ENCODE measurements around the gene DNPEP. TPM values are rescaled to one million over a fixed set of nuclear protein-coding genes. Genes with fewer than 3 reads are reported as not detected.
A peak's percentile ranks its signal among the peaks of the same experiment; 100 is the strongest.

Gene DNPEP
- total and polyA plus RNA-seq, 9 donors = 23.4 to 72.9 (median 61.8) TPM

DNA sequence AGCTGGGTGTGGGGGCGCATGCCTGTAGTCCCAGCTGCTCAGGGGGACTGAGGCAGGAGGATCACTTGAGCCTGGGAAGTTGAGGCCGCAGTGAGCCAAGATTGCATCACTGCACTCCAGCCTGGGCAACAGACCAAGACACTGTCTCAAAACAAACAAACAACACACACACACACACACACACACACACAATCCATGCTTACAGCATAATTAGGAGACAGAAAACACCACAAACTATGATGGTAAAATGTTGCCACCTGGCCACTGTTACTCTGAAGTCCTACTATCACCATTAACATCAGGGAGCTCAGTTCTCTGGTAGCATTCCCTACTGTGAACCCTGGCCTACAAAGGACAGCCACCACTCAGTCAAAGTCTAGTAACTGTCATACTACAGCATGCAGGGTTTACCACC is 18.3 kb downstream of the DNPEP start:
- Histone ChIP-seq H3K36me3 (no peaks in the 10 kb centered on the region), H3K27ac (no peak overlapping the region), H3K27me3 (no peaks in the 10 kb centered on the region), H3K9me3 (no peaks in the 10 kb centered on the region), H3K4me1 (ENCODE audit: insufficient read depth) (peaks cover 4% of the 10 kb centered on the region), H3K4me3 (no peak overlapping the region)
- DNase-seq = peak in 3 of 5 donors; percentile 40 to 60 (median 59)
- intact Hi-C loops (cut with DNase I) = no loop called here
- 13 to 20% (median 17%) methylated on average over 2 of the region's 2 CpGs for WGBS, 3 donors
- TF ChIP-seq POLR2A (IDR thresholded peaks at IDR 0.05) (no peak), EP300 (IDR thresholded peaks at IDR 0.05) (no peak)
- TF ChIP-seq, protein P1, sequence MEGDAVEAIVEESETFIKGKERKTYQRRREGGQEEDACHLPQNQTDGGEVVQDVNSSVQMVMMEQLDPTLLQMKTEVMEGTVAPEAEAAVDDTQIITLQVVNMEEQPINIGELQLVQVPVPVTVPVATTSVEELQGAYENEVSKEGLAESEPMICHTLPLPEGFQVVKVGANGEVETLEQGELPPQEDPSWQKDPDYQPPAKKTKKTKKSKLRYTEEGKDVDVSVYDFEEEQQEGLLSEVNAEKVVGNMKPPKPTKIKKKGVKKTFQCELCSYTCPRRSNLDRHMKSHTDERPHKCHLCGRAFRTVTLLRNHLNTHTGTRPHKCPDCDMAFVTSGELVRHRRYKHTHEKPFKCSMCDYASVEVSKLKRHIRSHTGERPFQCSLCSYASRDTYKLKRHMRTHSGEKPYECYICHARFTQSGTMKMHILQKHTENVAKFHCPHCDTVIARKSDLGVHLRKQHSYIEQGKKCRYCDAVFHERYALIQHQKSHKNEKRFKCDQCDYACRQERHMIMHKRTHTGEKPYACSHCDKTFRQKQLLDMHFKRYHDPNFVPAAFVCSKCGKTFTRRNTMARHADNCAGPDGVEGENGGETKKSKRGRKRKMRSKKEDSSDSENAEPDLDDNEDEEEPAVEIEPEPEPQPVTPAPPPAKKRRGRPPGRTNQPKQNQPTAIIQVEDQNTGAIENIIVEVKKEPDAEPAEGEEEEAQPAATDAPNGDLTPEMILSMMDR (IDR thresholded peaks at IDR 0.05) = no peak

DNA sequence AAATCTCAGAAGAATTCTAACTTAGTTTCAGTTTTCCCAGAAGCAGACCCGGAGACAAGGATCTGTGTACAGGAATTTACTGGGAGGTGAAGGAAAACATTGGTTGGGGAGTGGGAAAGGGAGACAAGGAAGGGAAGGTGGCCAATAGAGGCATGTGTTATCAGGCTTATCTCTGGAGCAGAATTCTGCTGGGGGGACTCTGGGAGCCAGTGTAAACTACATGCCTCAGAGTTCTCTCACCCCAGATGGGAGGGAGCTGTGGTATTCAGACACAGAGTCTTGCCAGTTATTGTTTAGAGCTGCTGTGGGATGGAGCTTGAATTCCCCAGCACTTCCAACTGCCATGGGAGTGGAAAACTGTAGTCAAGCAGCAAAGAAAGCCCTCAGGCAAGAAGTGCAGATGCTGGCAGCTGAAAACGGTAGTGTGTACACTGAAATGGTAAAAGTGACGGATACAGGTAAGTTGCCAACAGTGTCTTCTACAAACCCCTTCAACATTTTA is 19.0 kb downstream of the DNPEP start:
- H3K4me3 ChIP-seq = no peak overlapping the region
- WGBS, 3 donors = 11 to 26% (median 19%) methylated on average over 3 of the region's 3 CpGs
- no peak overlapping the region for H3K27ac ChIP-seq
- H3K9me3 ChIP-seq = no peaks in the 10 kb centered on the region
- TF ChIP-seq, protein P1 (IDR thresholded peaks at IDR 0.05) = no peak
- TF ChIP-seq EP300 (IDR thresholded peaks at IDR 0.05) (no peak), POLR2A (IDR thresholded peaks at IDR 0.05) (no peak)
- peaks cover 4% of the 10 kb centered on the region for H3K4me1 ChIP-seq (ENCODE audit: insufficient read depth)
- no peaks in the 10 kb centered on the region for H3K27me3 ChIP-seq
- no peaks in the 10 kb centered on the region for H3K36me3 ChIP-seq
- DNase-seq = no peak
- intact Hi-C loops (cut with DNase I) = no loop called here

DNA sequence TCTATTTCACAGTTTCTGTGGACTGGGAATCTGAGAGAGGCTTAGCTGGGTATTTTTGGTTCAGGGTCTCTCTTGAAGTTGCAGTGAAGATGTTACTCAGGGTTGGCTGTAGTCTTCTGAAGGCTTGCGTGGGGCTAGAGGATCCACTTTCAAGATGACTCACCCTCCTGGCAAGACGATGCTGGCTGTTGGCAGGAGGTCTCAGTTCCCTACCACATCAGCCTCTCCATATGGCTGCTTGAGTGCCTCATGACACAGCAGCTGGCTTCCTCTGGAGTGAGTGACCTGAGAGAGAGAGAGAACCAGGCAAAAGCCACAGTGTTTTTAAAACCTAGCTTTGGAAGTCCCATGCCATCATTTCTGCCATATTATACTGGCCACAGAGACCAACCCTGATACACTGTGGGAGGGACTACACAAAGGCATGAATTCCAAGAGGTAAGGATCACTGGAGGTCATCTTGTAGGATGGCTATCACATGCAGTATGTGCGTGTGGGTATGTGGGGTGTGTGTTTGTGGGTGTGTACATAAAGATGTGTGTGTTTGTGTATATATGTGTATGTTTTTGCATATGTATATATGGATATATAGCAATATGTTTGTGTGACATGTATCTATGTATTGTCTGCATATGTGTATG is 25.1 kb downstream of the DNPEP start:
- H3K4me3 ChIP-seq = no peak overlapping the region
- DNase-seq = no peak
- no peaks in the 10 kb centered on the region for H3K4me1 ChIP-seq (ENCODE audit: insufficient read depth)
- no peak overlapping the region for H3K27ac ChIP-seq
- H3K27me3 ChIP-seq = no peaks in the 10 kb centered on the region
- intact Hi-C loops (cut with DNase I) = no loop called here
- 24 to 31% (median 29%) methylated on average over 3 of the region's 3 CpGs for WGBS, 3 donors
- no peaks in the 10 kb centered on the region for H3K9me3 ChIP-seq
- H3K36me3 ChIP-seq = no peaks in the 10 kb centered on the region
- TF ChIP-seq EP300 (IDR thresholded peaks at IDR 0.05) (no peak), POLR2A (IDR thresholded peaks at IDR 0.05) (no peak)
- TF ChIP-seq, protein P1 (IDR thresholded peaks at IDR 0.05) = no peak

DNA sequence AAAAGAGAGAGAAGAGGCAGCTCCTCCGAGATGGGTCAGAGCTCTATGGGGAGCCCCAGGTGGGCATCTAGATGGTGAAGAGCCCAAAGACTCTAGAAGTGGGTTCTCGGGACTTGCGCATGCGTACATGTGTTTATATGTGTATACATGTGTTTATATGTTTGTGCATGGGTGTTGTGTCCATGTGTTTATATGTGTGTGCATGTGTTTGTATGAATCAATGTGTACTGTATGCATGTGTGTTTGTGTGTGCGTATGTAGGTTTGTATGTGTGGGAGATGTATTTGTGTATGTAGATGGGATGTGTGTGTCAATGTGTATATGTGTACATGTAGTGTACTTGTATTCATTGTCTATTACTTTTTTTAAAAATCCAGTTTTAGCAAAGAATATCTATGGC is 25.6 kb downstream of the DNPEP start:
- no peak overlapping the region for H3K27ac ChIP-seq
- TF ChIP-seq, protein P1 (IDR thresholded peaks at IDR 0.05) = no peak
- TF ChIP-seq EP300 (IDR thresholded peaks at IDR 0.05) = no peak
- TF ChIP-seq POLR2A (IDR thresholded peaks at IDR 0.05) = no peak
- no peaks in the 10 kb centered on the region for H3K27me3 ChIP-seq
- no peaks in the 10 kb centered on the region for H3K9me3 ChIP-seq
- WGBS, 3 donors = 90 to 96% (median 92%) methylated on average over 5 of the region's 5 CpGs
- H3K4me1 ChIP-seq (ENCODE audit: insufficient read depth) = no peaks in the 10 kb centered on the region
- no peaks in the 10 kb centered on the region for H3K36me3 ChIP-seq
- H3K4me3 ChIP-seq = no peak overlapping the region
- intact Hi-C loops (cut with DNase I) = no loop called here
- DNase-seq = no peak
